Measurements from ENCODE around the gene THAP7.
"Not testable (repeated sequence)": the region's sequence is repeated elsewhere in the genome, so short reads cannot be mapped to it uniquely, and the experiment has no call there.

The THAP7 gene

DNA sequence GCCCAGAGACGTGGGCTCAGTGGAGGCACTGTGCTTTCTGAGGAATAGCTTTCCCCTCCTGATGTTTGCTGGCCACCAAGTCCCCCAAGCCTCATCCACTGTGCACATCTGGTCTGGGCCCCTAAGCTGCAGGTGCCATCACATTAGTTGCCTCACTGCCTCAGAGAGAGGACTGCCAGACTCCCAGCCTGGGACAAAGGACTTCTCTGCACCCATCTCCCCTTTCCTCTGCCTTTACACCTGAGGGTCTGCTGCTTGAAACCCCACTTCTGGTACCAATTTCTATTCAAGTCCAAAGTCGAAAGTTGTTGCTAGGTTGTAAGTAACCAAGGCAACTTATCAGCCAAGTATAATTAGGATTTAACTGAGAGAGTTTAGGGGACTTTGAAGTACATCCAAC, 23.5 kb downstream of the THAP7 start:
- DNase-seq (ENCODE audit: low read depth) = no peak

- DNase-seq (ENCODE audit: low read depth) = no peak
Measured at GRCh38 chr22:20977516-20978170, 24.3 kb downstream of the THAP7 start.

DNA sequence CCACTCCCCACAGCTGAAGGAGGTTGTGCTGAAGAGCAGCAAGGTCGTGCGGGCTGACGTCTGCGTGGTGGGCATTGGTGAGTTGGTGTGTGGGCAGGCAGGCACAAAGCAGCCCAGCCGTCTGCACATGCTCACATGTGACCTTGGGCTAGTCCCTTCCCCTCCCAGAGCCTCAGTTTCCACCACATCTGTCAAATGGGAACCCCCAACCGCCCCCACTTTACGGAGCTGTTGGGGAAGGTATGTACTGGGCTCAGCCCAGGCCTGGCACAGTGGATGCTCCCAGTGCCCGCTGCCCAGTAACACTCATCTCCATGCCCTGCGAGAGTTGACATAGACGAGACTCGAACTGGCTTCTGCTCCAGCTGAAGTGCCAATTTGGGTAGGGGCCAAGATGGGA, 24.9 kb downstream of the THAP7 start:
- no peak for DNase-seq (ENCODE audit: low read depth)

- no peak for DNase-seq (ENCODE audit: low read depth)
Measured at GRCh38 chr22:20976291-20976877, 25.5 kb downstream of the THAP7 start.

DNA sequence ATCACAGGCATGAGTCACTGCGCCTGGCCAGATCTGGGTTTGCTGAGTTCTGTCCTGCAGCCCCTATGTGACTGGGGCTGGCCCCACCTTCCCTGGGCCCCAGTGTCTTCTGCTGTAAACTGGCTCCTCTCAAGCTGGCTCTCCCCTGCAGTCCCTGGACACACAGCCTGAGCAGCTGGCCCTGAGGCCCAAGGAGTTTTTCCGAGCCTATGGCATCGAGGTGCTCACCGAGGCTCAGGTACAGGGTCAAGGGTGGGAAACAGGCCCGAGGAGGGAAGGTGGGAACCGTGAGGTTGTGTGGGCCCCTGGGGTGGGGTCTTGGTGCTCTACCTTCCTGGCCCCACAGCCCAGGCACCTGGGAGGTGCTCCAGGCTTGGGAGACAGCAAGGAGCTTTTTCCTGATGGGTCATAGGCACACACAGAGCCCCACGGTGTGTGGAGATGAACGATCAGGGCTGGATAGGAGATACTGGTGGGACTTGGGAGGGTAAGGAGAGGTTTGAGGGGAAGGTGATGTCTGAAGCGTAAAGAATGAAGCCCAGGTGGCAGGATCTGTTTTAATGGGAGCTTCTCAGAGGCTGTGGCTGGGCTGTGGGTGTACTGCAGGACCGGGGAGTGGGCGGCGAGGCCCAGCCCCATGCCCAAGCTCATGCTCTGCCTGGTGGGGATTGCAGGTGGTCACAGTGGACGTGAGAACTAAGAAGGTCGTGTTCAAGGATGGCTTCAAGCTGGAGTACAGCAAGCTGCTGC, 26.2 kb downstream of the THAP7 start:
- no peak for DNase-seq (ENCODE audit: low read depth)

- DNase-seq (ENCODE audit: low read depth) = no peak
Measured at GRCh38 chr22:20974336-20974955, 27.5 kb downstream of the THAP7 start.

DNA sequence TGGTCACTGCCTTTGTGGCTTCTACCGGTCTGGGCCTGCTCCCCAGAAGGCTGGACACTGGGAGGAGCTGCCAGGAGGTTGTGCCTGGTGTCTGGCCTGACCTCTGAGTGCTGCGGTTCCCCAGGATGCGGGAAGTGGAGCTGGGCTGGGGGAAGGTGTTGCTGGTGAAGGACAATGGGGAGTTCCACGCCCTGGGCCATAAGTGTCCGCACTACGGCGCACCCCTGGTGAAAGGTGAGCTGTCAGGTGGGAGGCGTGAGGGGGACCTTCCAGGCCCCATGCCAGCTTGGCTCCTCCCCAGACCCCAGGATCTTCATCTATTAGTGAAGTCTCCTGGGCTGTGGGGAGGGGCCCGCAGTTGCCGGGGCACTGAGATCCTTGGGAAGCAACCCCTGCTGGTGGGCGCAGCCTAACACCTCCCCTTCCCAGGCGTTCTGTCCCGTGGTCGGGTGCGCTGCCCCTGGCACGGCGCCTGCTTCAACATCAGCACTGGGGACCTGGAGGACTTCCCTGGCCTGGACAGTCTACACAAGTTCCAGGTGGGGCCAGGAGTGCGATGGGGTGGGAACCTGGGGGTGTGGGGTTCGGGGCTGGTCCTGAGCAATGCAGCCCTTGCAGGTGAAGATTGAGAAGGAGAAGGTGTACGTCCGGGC, 28.2 kb downstream of the THAP7 start:
- DNase-seq (ENCODE audit: low read depth) = no peak

GRCh38 chr22:20972933-20973577, 28.9 kb downstream of the THAP7 start:
- no peak for DNase-seq (ENCODE audit: low read depth)

- not testable (repeated sequence) for DNase-seq (ENCODE audit: low read depth)
Measured at GRCh38 chr22:20972014-20972694, 29.8 kb downstream of the THAP7 start.

DNA sequence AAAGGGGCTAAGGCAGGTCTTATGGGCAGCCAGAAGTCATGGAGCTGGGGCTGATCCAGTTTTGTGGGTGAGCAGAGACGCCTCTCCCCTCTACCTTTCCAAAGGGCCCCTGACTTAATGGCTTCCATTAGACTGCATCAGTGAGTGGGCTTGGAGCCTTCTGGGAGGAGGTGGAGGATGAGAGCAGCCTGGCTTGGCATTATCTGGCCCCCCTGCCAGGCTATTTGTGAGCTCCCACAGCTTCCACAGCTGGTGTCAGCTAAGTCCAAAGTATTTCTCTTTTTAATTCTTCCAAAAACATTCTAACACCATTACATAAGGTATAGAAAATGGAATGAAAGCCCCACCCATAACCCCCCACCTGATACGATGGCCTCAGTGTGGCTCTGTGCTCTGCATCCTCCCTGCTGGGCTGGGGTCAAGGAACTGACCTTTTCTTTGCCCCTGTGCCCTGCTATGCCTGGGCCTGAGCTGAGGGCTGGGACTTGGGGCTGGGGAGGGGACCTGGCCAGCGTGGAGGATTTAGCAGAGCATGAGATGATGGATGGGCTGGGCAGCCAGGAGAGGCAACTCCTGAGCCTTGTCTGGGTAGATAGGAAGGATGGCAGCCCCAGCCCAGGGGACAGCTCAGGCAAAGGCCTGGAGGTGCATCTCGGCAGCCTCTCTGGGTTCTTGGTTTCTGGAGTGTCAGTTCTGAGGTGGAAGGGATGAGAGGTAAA, 30.8 kb downstream of the THAP7 start:
- DNase-seq (ENCODE audit: low read depth) = no peak

GRCh38 chr22:20968281-20968977, 33.5 kb downstream of the THAP7 start:
- no peak for DNase-seq (ENCODE audit: low read depth)

- DNase-seq (ENCODE audit: low read depth) = no peak
Measured at GRCh38 chr22:20967697-20968211, 34.2 kb downstream of the THAP7 start.

DNA sequence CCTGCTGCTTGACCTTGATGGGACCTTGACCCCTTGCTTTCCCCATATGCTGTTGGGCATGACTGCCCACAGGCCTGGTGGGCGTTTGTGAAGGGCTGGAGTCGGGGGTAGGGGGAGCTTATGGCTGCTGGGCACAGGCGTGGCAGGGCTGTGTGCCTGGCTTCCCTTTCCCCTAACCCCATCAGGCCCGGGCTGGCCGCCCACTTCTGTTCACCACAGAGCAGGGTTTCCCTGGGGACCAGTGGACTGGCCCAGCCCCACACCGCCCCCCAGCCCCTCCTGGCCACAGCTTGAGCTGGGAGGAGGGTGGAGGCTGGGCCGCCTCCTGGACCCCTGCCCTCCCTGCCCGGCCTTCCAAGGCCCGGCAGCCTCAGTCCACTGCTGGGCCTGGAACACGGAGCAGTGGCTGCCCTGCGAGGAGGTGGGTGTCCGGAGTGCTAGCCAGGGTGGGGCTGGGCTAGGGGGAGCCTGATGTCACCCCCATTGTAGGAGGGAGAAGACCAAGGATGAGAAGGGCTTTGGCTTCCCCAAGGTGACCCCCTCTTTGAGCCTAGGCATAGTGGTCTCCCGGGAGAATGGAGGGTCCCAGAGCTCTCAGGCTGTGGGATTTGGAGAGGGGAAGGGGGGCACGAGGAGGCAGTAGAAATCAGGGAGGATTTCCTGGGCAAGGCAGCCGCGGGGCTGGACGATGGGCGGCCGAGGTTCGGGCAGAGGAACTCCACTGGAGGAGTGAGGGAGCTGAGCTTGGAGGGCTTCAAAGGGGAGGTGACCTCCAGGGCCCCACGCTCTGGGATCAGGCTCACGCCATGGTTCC, 34.8 kb downstream of the THAP7 start, which contains the start of gene AIFM3:
Gene AIFM3, plus strand, starts transcription at position 373 of the 814 bp plus-strand sequence. CDS start 690 bp downstream, outside the sequence.
- DNase-seq (ENCODE audit: low read depth) = no peak

DNA sequence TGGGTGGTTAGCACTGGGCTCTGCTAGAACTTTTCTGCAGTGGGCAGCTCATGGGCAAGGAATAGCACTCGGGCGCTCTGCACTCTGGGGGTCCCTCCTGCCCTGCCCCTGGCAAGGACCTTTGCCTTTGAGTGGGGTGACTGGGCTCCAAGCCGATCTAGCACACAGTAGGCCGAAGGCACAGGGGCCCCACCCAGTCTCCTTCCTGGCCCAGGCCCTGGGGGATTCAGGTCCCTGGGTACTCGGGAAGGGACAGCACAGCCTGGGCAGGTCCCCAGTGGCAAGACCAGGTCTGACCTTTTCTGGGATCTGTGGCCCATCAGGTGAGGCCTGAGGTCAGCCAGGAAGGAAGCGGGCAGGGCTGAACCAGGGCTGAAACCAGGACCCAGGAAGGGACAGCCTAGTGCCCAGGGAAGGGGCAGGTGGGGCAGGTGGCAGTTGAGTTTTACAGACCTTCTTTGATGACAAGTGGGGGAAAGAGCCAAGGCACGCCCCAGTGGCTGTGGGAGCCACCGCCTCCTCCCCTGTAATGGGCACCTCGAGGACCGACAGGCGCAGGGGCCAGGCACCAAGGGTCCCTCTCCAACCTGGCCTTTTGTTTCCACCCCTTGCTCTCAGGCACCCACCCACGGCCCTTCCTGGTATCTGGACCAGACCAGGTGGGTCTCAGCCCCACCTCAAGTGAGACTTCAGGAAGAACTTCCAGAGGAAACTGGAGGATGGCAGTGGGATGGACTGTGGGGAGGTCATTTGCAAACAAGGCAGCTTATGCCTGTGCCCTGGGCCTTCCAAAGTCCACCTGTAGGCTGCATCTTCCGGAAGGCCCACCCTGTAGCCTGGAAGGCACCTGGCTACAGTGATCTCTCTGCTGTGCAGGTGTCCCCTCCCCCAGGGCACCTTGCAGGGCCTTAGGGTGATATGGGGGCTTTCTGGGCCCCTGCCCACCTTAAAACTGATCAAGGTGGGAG, 35.7 kb downstream of the THAP7 start:
- DNase-seq (ENCODE audit: low read depth) = no peak

GRCh38 chr22:20965104-20965887, 36.6 kb downstream of the THAP7 start:
- DNase-seq (ENCODE audit: low read depth) = no peak

- DNase-seq (ENCODE audit: low read depth) = no peak
Measured at GRCh38 chr22:20964799-20965103, 37.2 kb downstream of the THAP7 start.

Measured in fibroblast of the conjunctiva (primary cell).